Kidney epithelial cell (primary cell): ENCODE measurements around the gene LOXHD1. TPM values are rescaled to one million over a fixed set of nuclear protein-coding genes. Genes with fewer than 3 reads are reported as not detected.
A peak's percentile ranks its signal among the peaks of the same experiment; 100 is the strongest.

Experiments used
- DNase-seq: peaks from one replicate; pipeline ENCODE4 v3.0.0-alpha.2; 2010; ENCODE audit warnings: low read depth
- H3K27me3 ChIP-seq: 2 replicates; pipeline ENCODE4 v1.6.0; 2011; ENCODE audit warnings: low read length; ENCODE audit not compliant: control insufficient read depth, insufficient read depth
- H3K36me3 ChIP-seq: 2 replicates; pipeline ENCODE4 v1.5.1; 2011; ENCODE audit warnings: low read length; ENCODE audit not compliant: control insufficient read depth, insufficient read depth
- H3K4me3 ChIP-seq: 2 replicates; pipeline ENCODE4 v1.5.1; 2011; ENCODE audit warnings: low read depth, mild to moderate bottlenecking, control low read depth, low read length
- CTCF ChIP-seq: IDR thresholded peaks from 2 replicates; pipeline ENCODE4 v1.5.1; 2011; ENCODE audit warnings: mild to moderate bottlenecking, moderate library complexity, low read length, control low read depth, inconsistent platforms; ENCODE audit not compliant: insufficient read depth, poor library complexity, severe bottlenecking
- total RNA-seq: library from RNA; depleted of rRNA; stranded (reverse); fragments of >200 nt; gene quantifications from 2 replicates; pipeline ENCODE4 v1.2.3, GENCODE V29; 2015

The LOXHD1 gene
- total RNA-seq, 1 donor from 2014 or later, result 0.08 TPM

GRCh38 chr18:46639386-46639785 is 17.6 kb downstream of the LOXHD1 start:
- no peak for DNase-seq
- peaks cover 6% of the 10 kb centered on the region for H3K27me3 ChIP-seq
- no peak overlapping the region for H3K4me3 ChIP-seq
- no peak for TF ChIP-seq CTCF
- no peaks in the 10 kb centered on the region for H3K36me3 ChIP-seq

GRCh38 chr18:46636040-46636630 is 20.9 kb downstream of the LOXHD1 start:
- Histone ChIP-seq H3K4me3 (no peak overlapping the region), H3K36me3 (no peaks in the 10 kb centered on the region), H3K27me3 (peaks cover 5% of the 10 kb centered on the region)
- DNase-seq, result no peak
- no peak for TF ChIP-seq CTCF

- H3K36me3 ChIP-seq, result no peaks in the 10 kb centered on the region
- DNase-seq, result peak; percentile 16
- no peak overlapping the region for H3K4me3 ChIP-seq
- peaks cover 3% of the 10 kb centered on the region for H3K27me3 ChIP-seq
- TF ChIP-seq CTCF, result no peak
Measured at GRCh38 chr18:46632401-46633071, 24.5 kb downstream of the LOXHD1 start.

- Histone ChIP-seq H3K27me3 (peaks cover 3% of the 10 kb centered on the region), H3K36me3 (no peaks in the 10 kb centered on the region), H3K4me3 (no peak overlapping the region)
- no peak for DNase-seq
- no peak for TF ChIP-seq CTCF
Measured at GRCh38 chr18:46630991-46631390, 26.0 kb downstream of the LOXHD1 start.

- DNase-seq, result no peak
- Histone ChIP-seq H3K4me3 (no peak overlapping the region), H3K27me3 (peaks cover 2% of the 10 kb centered on the region), H3K36me3 (no peaks in the 10 kb centered on the region)
- TF ChIP-seq CTCF, result no peak
Measured at GRCh38 chr18:46630160-46630559, 26.9 kb downstream of the LOXHD1 start.

- Histone ChIP-seq H3K36me3 (no peaks in the 10 kb centered on the region), H3K27me3 (peaks cover 2% of the 10 kb centered on the region), H3K4me3 (no peak overlapping the region)
- no peak for TF ChIP-seq CTCF
- no peak for DNase-seq
Measured at GRCh38 chr18:46629361-46629760, 27.7 kb downstream of the LOXHD1 start.
